H9 (cell line): ENCODE results near the gene PTPN12. TPM values are rescaled to one million over a fixed set of nuclear protein-coding genes. Genes with fewer than 3 reads are reported as not detected.

ENCODE experiments used
- DNase-seq: peaks from one replicate; pipeline ENCODE4 v3.0.0-alpha.2; 2017
- H2AFZ ChIP-seq: one replicate; pipeline ENCODE4 v1.6.1; 2013; ENCODE audit warnings: mild to moderate bottlenecking, low read length, control low read depth, moderate library complexity
- H2AK5ac ChIP-seq: 2 replicates; pipeline ENCODE4 v1.6.1; 2013; ENCODE audit warnings: low read length, control low read depth, mixed read lengths; ENCODE audit not compliant: insufficient read length
- H2BK120ac ChIP-seq: one replicate; pipeline ENCODE4 v1.6.1; 2013; ENCODE audit warnings: low read depth, mild to moderate bottlenecking, low read length, control low read depth, inconsistent platforms; ENCODE audit not compliant: poor library complexity, severe bottlenecking
- H2BK12ac ChIP-seq: 2 replicates; pipeline ENCODE4 v1.6.1; 2013; ENCODE audit warnings: low read length, control low read depth, mixed read lengths, low read depth; ENCODE audit not compliant: insufficient read length
- H2BK15ac ChIP-seq: 2 replicates; pipeline ENCODE4 v1.6.1; 2013; ENCODE audit warnings: low read depth, low read length, control low read depth
- H2BK20ac ChIP-seq: one replicate; pipeline ENCODE4 v1.6.1; 2013; ENCODE audit warnings: low read depth, mild to moderate bottlenecking, low read length, control low read depth, inconsistent platforms; ENCODE audit not compliant: poor library complexity, severe bottlenecking
- H2BK5ac ChIP-seq: 2 replicates; pipeline ENCODE4 v1.6.1; 2013; ENCODE audit warnings: low read length, control low read depth, mixed read lengths; ENCODE audit not compliant: insufficient read length
- H3K14ac ChIP-seq: 2 replicates; pipeline ENCODE4 v1.6.1; 2013; ENCODE audit warnings: low read length, control low read depth; ENCODE audit not compliant: insufficient read depth
- H3K18ac ChIP-seq: 2 replicates; pipeline ENCODE4 v1.6.1; 2013; ENCODE audit warnings: low read depth, mild to moderate bottlenecking, mixed read lengths, low read length, control low read depth; ENCODE audit not compliant: insufficient read length
- H3K23ac ChIP-seq: 2 replicates; pipeline ENCODE4 v1.6.1; 2013; ENCODE audit warnings: low read length, control low read depth, mixed read lengths, low read depth; ENCODE audit not compliant: insufficient read length
- H3K23me2 ChIP-seq: 2 replicates; pipeline ENCODE4 v1.6.1; 2013; ENCODE audit warnings: low read depth, mild to moderate bottlenecking, mixed read lengths, low read length, control low read depth; ENCODE audit not compliant: insufficient read length, poor library complexity, severe bottlenecking
- H3K27ac ChIP-seq: 2 replicates; pipeline ENCODE4 v1.5.1; 2013; ENCODE audit warnings: low read length, control low read depth, mixed read lengths, low read depth; ENCODE audit not compliant: insufficient read length
- H3K27me3 ChIP-seq: 2 replicates; pipeline ENCODE4 v1.6.1; 2013; ENCODE audit warnings: low read length, control low read depth, inconsistent platforms; ENCODE audit not compliant: insufficient read depth
- H3K4ac ChIP-seq: 2 replicates; pipeline ENCODE4 v1.6.1; 2013; ENCODE audit warnings: low read depth, mild to moderate bottlenecking, control low read depth, inconsistent platforms, low read length, moderate library complexity
- H3K4me1 ChIP-seq: 2 replicates; pipeline ENCODE4 v1.6.1; 2013; ENCODE audit warnings: low read length, control low read depth, inconsistent platforms; ENCODE audit not compliant: insufficient read depth
- H3K4me2 ChIP-seq: 2 replicates; pipeline ENCODE4 v1.6.1; 2013; ENCODE audit warnings: low read length, control low read depth, mixed read lengths; ENCODE audit not compliant: insufficient read length, insufficient read depth
- H3K56ac ChIP-seq: 2 replicates; pipeline ENCODE4 v1.6.1; 2013; ENCODE audit warnings: low read depth, mild to moderate bottlenecking, mixed read lengths, low read length, control low read depth; ENCODE audit not compliant: insufficient read length
- H3K79me1 ChIP-seq: 2 replicates; pipeline ENCODE4 v1.6.1; 2013; ENCODE audit warnings: low read depth, mild to moderate bottlenecking, moderate library complexity, low read length, control low read depth, inconsistent platforms; ENCODE audit not compliant: insufficient read depth, poor library complexity, severe bottlenecking
- H3K79me2 ChIP-seq: 2 replicates; pipeline ENCODE4 v1.6.1; 2013; ENCODE audit warnings: low read length, control low read depth, inconsistent platforms; ENCODE audit not compliant: insufficient read depth
- H3K9ac ChIP-seq: 2 replicates; pipeline ENCODE4 v1.6.1; 2013; ENCODE audit warnings: low read length, control low read depth, mixed read lengths; ENCODE audit not compliant: insufficient read length; ENCODE audit errors: extremely low read depth
- H3K9me3 ChIP-seq: one replicate; pipeline ENCODE4 v1.6.1; 2013; ENCODE audit warnings: low read depth, low read length, inconsistent platforms; ENCODE audit not compliant: control insufficient read depth
- H3T11ph ChIP-seq: one replicate; pipeline ENCODE4 v1.6.1; 2013; ENCODE audit warnings: mild to moderate bottlenecking, low read length, control low read depth, inconsistent platforms
- H4K20me1 ChIP-seq: one replicate; pipeline ENCODE4 v1.6.1; 2013; ENCODE audit not compliant: control insufficient read depth, insufficient read length, insufficient read depth
- H4K5ac ChIP-seq: 2 replicates; pipeline ENCODE4 v1.6.1; 2013; ENCODE audit warnings: low read depth, mild to moderate bottlenecking, mixed read lengths, low read length, control low read depth; ENCODE audit not compliant: insufficient read length
- H4K8ac ChIP-seq: replicated peaks from 2 replicates; pipeline ENCODE4 v1.6.1; 2013; ENCODE audit warnings: low read length, control low read depth, mixed read lengths, low read depth; ENCODE audit not compliant: insufficient read length
- H4K91ac ChIP-seq: 2 replicates; pipeline ENCODE4 v1.6.1; 2013; ENCODE audit warnings: low read depth, mild to moderate bottlenecking, moderate library complexity, mixed read lengths, low read length, control low read depth; ENCODE audit not compliant: insufficient read length
- H3K27ac Mint-ChIP-seq, 3 experiments: 2 replicates in 2 of 3; 3 replicates in 1 of 3; pipeline ENCODE4 v1.8.0; 2020 to 2021; ENCODE audit warnings: mixed read lengths in 3 of 3, mild to moderate bottlenecking in 1 of 3, moderate library complexity in 1 of 3
- H3K27me3 Mint-ChIP-seq: 2 replicates; pipeline ENCODE4 v1.8.0; 2021; ENCODE audit warnings: low read depth, mild to moderate bottlenecking, moderate library complexity, mixed read lengths
- H3K36me3 Mint-ChIP-seq, 3 experiments: 2 replicates in 2 of 3; 3 replicates in 1 of 3; pipeline ENCODE4 v1.8.0; 2020 to 2021; ENCODE audit warnings: low read depth in 3 of 3, mixed read lengths in 3 of 3; ENCODE audit not compliant: insufficient read depth in 1 of 3
- H3K4me1 Mint-ChIP-seq, 2 experiments: 2 replicates each; pipeline ENCODE4 v1.8.0; 2020; ENCODE audit warnings: mixed read lengths in 2 of 2
- H3K4me3 Mint-ChIP-seq, 2 experiments: 2 replicates in 1 of 2; 3 replicates in 1 of 2; pipeline ENCODE4 v1.8.0; 2020 to 2021; ENCODE audit warnings: mild to moderate bottlenecking in 2 of 2, mixed read lengths in 2 of 2, moderate library complexity in 1 of 2
- H3K9me3 Mint-ChIP-seq, 2 experiments: 2 replicates in 1 of 2; 3 replicates in 1 of 2; pipeline ENCODE4 v1.8.0; 2020; ENCODE audit warnings: mild to moderate bottlenecking in 2 of 2, mixed read lengths in 2 of 2, moderate library complexity in 1 of 2
- CTCF ChIP-seq: fragments of 200-600 bp; sonication (generic); conservative IDR thresholded peaks from 3 replicates; pipeline ENCODE4 v1.8.0; 2021; ENCODE audit warnings: antibody characterized with exemption, mild to moderate bottlenecking
- WGBS: extraction: QIAGEN DNeasy Blood & Tissue Kit; methylation state at CpG from one replicate; pipeline ENCODE4 v1.1.7; 2013; ENCODE audit warnings: missing lambda C conversion rate, low lambda C conversion rate, mixed read lengths; ENCODE audit not compliant: insufficient read length; ENCODE audit errors: extremely low coverage; 5-methylcytosine and 5-hydroxymethylcytosine counted together
- long read RNA-seq: library from polyadenylated mRNA; unstranded; transcript quantifications from one replicate; pipeline ENCODE4 v2.0.0, GENCODE V29; 2020
- total RNA-seq: library from RNA; stranded (reverse); gene quantifications from 2 replicates; pipeline ENCODE4 v1.2.1, GENCODE V29; 2021

Gene PTPN12
- total RNA-seq, result 124 and 128 TPM in 2 replicates
- long read RNA-seq, transcript PTPN12-201 (18 exons, 3,406 nt), result major isoform, 5 of 34 reads
- long read RNA-seq, partial matches to known transcripts, result 16 of 34 reads
- long read RNA-seq, other reads (novel, unspliced or antisense), result 10 of 34 reads

- no peak within 1 kb of the TSS for H2BK12ac ChIP-seq
- no peaks in the 10 kb centered on the region for H3K27me3 ChIP-seq
- H3K4me2 ChIP-seq, result peak within 1 kb of the TSS; percentile 91
- peaks cover 27% of the 10 kb centered on the region; the same call in 1 of the 2 replicates for H3K79me2 ChIP-seq
- no peak for TF ChIP-seq CTCF
- H2BK120ac ChIP-seq, result no peak within 1 kb of the TSS
- H3K9me3 Mint-ChIP-seq, result peaks cover 12 to 13% of the 10 kb centered on the region in 2 experiments
- H2AK5ac ChIP-seq, result no peak within 1 kb of the TSS
- peaks cover 23 to 36% of the 10 kb centered on the region in 2 experiments for H3K4me1 Mint-ChIP-seq
- WGBS, result no CpG with 5 or more reads among the region's 64 CpGs
- no peak within 1 kb of the TSS for H2AFZ ChIP-seq
- H3K27ac ChIP-seq, result peak within 1 kb of the TSS; percentile 84
- peak within 1 kb of the TSS; percentile 93 for H3K14ac ChIP-seq
- peak within 1 kb of the TSS; percentile 97 to 99 for H3K4me3 Mint-ChIP-seq
- H3T11ph ChIP-seq, result no peak within 1 kb of the TSS
- peak within 1 kb of the TSS; percentile 14 for H3K56ac ChIP-seq
- H3K27me3 Mint-ChIP-seq, result no peaks in the 10 kb centered on the region
- H3K9me3 ChIP-seq, result no peaks in the 10 kb centered on the region
- DNase-seq, result no peak
- peaks cover 13 to 17% (median 14%) of the 10 kb centered on the region in 3 experiments for H3K36me3 Mint-ChIP-seq
- H2BK5ac ChIP-seq, result no peak within 1 kb of the TSS
- H3K27ac Mint-ChIP-seq, result peak within 1 kb of the TSS; percentile 97 to 100 (median 98)
- no peak within 1 kb of the TSS for H2BK20ac ChIP-seq
- H3K18ac ChIP-seq, result peak within 1 kb of the TSS; percentile 68
- no peak within 1 kb of the TSS for H4K5ac ChIP-seq
- H2BK15ac ChIP-seq, result no peak within 1 kb of the TSS
- H4K91ac ChIP-seq, result no peak within 1 kb of the TSS
- peaks cover 4% of the 10 kb centered on the region for H3K79me1 ChIP-seq
- no peaks in the 10 kb centered on the region for H3K4me1 ChIP-seq
- H4K8ac ChIP-seq, result no peak within 1 kb of the TSS
- peaks cover 6% of the 10 kb centered on the region for H3K23me2 ChIP-seq
- H4K20me1 ChIP-seq, result no peaks in the 10 kb centered on the region
- no peak within 1 kb of the TSS for H3K4ac ChIP-seq
- H3K23ac ChIP-seq, result peak within 1 kb of the TSS; percentile 36
- peak within 1 kb of the TSS; percentile 93 for H3K9ac ChIP-seq
Measured at GRCh38 chr7:77537136-77537777, at the start of gene PTPN12. Gene PTPN12, plus strand, starts transcription at chr7:77537295. Its CDS starts 252 bp downstream, at chr7:77537547.
